GM12874 (cell line): ENCODE results near the gene ZCCHC7.

ENCODE experiments used
- CTCF ChIP-seq: IDR thresholded peaks from 2 replicates; pipeline ENCODE4 v1.5.1; 2011; ENCODE audit warnings: low read depth, mild to moderate bottlenecking, control low read depth, low read length, moderate library complexity; ENCODE audit not compliant: insufficient read depth

ZCCHC7 gene

GRCh38 chr9:37379835-37380234 is 259.5 kb downstream of the ZCCHC7 start:
- TF ChIP-seq CTCF = no peak

GRCh38 chr9:37380570-37380969 is 260.2 kb downstream of the ZCCHC7 start:
- TF ChIP-seq CTCF = no peak

GRCh38 chr9:37381094-37381741 is 260.8 kb downstream of the ZCCHC7 start:
- no peak for TF ChIP-seq CTCF

GRCh38 chr9:37382161-37382981 is 262.0 kb downstream of the ZCCHC7 start:
- no peak for TF ChIP-seq CTCF

- TF ChIP-seq CTCF = no peak
Measured at GRCh38 chr9:37382982-37383357, 262.6 kb downstream of the ZCCHC7 start.

GRCh38 chr9:37383393-37383792 is 263.0 kb downstream of the ZCCHC7 start:
- no peak for TF ChIP-seq CTCF

GRCh38 chr9:37383876-37384746 is 263.7 kb downstream of the ZCCHC7 start:
- TF ChIP-seq CTCF = no peak
